ENCODE measurements around the gene PLPP1.

Gene PLPP1

DNA sequence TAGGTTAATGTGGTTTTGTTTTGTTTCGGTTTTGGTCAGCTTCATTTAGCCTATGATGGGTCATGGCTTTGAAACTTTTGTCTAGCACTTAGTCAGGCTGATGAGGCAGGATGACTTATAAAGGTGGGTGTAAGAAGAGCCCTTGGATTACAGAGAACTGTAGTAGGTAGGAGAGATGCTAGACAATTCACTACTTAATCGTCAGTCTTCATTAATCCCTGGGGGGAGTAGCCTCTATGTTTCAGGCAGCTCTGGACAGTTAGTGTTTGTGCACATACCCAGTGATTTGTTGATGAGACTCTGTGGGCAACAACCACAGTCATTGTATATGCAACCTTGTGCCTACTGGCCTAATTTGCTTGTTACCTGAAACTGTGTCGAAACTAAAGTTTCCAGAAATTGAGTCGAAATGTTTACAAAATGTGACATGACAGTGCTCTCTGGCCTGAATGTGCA lies 113.7 kb downstream of the PLPP1 start:
- no peak for DNase-seq
- in situ Hi-C loops (cut with HindIII; ENCODE audit: low pct_ligation_motif_present, low sequenced_read_pairs): no loop called here
- Histone ChIP-seq H3K36me3 (replicated peaks) (peaks cover 15% of the 10 kb centered on the region), H3K27ac (no peak overlapping the region), H3K27me3 (replicated peaks) (no peaks in the 10 kb centered on the region), H3K4me3 (ENCODE audit: low read depth, low read length) (no peak overlapping the region)
- no peak for TF ChIP-seq CTCF (IDR thresholded peaks at IDR 0.05; ENCODE audit: low read depth, low read length, missing control alignments)

DNA sequence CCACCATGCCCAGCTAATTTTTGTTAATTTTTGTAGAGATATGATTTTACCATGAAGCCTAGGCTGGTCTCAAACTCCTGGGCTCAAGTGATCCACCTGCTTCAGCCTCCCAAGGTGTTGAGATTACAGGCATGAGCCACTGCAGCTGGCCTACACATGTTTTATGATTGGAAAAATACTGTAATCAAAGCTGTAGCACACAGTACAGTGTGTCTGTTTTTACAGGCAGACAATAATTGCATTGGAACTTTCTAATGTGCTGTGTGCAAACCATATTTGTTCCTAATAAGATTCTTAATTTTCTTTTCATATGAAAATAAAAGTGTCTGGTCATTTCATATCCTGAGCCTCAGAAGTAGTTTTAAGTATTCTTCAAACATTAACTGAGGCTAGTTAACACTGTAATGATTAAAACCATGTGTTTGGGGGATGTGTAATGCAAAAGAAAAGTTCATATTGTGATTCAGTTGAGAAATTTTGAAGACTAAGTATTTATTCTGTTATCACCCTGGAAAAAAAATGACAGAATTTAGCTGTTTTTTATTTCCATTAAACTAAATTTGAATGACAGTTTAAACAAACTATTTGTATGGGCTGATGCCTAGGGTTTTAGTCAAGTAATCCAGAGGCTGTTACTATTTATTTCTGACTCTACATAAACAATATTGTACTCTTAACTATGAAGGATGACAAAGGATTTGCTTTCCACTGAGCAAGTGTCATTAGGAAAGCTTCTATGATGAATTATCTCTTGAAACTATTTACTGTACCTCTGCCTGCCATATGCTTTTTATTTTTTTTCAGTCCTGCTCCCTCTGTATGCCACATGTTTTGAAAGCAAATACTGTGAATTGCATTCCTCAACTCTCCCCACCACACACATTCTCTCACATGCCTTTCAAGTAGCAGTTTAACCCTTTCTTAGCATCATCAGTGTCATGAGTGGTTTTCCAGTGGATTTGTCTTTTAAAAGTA lies 115.5 kb downstream of the PLPP1 start:
- no peak for TF ChIP-seq CTCF (IDR thresholded peaks at IDR 0.05; ENCODE audit: low read depth, low read length, missing control alignments)
- Histone ChIP-seq H3K36me3 (replicated peaks) (peaks cover 10% of the 10 kb centered on the region), H3K27ac (no peak overlapping the region), H3K27me3 (replicated peaks) (no peaks in the 10 kb centered on the region), H3K4me3 (ENCODE audit: low read depth, low read length) (no peak overlapping the region)
- in situ Hi-C loops (cut with HindIII; ENCODE audit: low pct_ligation_motif_present, low sequenced_read_pairs): no loop called here
- DNase-seq: peak; percentile 53

DNA sequence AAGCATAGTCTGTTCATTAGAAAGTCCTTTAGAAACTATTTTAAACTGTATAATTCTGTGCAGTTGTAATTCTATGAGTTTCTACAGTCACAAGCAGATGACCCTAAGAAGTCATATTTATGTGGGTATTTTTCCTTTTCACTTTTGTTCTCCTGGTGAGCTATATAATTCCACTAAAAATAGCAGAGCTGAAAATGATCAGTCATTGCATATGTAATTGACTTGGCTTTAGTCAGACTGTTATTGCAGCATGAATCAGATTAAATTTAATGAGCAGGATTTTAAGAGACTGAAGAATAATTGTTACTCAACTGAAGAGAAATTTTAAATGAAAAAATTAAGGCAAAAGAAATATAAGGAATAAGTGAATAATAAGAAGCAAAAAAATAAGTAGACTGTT lies 118.5 kb downstream of the PLPP1 start:
- H3K27ac ChIP-seq: no peak overlapping the region
- no peak overlapping the region for H3K4me3 ChIP-seq (ENCODE audit: low read depth, low read length)
- in situ Hi-C loops (cut with HindIII; ENCODE audit: low pct_ligation_motif_present, low sequenced_read_pairs): no loop called here
- no peak for DNase-seq
- H3K27me3 ChIP-seq (replicated peaks): no peaks in the 10 kb centered on the region
- H3K36me3 ChIP-seq (replicated peaks): peaks cover 2% of the 10 kb centered on the region
- TF ChIP-seq CTCF (IDR thresholded peaks at IDR 0.05; ENCODE audit: low read depth, low read length, missing control alignments): no peak

DNA sequence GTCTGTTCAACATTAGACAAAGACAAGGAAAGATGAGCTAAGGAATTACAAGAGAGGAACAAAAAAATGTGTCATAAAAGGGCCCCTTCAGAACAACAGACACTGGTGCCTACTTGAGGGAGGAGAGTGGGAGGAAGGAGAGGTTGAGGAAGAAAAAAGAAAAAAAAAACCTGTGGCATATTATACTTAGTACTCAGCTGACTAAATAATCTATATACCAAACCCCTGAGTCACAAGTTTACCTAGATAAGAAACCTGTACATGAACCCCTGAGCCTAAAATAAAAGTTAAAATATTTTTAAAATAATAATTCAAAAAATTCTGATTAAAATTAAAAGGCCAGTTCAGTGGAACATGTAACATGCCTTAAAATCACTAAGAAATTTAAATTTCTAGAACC lies 119.7 kb downstream of the PLPP1 start:
- Histone ChIP-seq H3K27ac (no peak overlapping the region), H3K4me3 (ENCODE audit: low read depth, low read length) (no peak overlapping the region), H3K27me3 (replicated peaks) (no peaks in the 10 kb centered on the region), H3K36me3 (replicated peaks) (peaks cover 7% of the 10 kb centered on the region)
- no peak for DNase-seq
- in situ Hi-C loops (cut with HindIII; ENCODE audit: low pct_ligation_motif_present, low sequenced_read_pairs): no loop called here
- TF ChIP-seq CTCF (IDR thresholded peaks at IDR 0.05; ENCODE audit: low read depth, low read length, missing control alignments): no peak

- in situ Hi-C loops (cut with HindIII; ENCODE audit: low pct_ligation_motif_present, low sequenced_read_pairs): no loop called here
- Histone ChIP-seq H3K4me3 (ENCODE audit: low read depth, low read length) (no peak overlapping the region), H3K27ac (no peak overlapping the region), H3K36me3 (replicated peaks) (peaks cover 5% of the 10 kb centered on the region), H3K27me3 (replicated peaks) (no peaks in the 10 kb centered on the region)
- no peak for TF ChIP-seq CTCF (IDR thresholded peaks at IDR 0.05; ENCODE audit: low read depth, low read length, missing control alignments)
- DNase-seq: no peak
Observed at GRCh38 chr5:55413644-55414043, 121.1 kb downstream of the PLPP1 start.
